Stimulated activated CD8-positive, alpha-beta memory T cell treated with anti-CD3 and anti-CD28 coated beads, Interleukin-15, amount 100 ng/mL, for 48 hours (primary cell): ENCODE measurements around the gene SPATA9.

ENCODE experiments used
- DNase-seq, 2 donors: peaks; one replicate each; pipeline ENCODE4 v3.0.0-alpha.2; 2020; ENCODE audit warnings: low read depth in 2 of 2

The SPATA9 gene

GRCh38 chr5:95682891-95683290, at the start of gene SPATA9:
SPATA9 (minus strand) TSS chr5:95682991; CDS start chr5:95682854, 137 bp downstream.
- DNase-seq, result no peak

GRCh38 chr5:95731571-95732554, 49.1 kb upstream of the SPATA9 start:
- DNase-seq, result peak in 1 of 2 donors; percentile 13

GRCh38 chr5:95730730-95731570, 48.2 kb upstream of the SPATA9 start, which contains the start of gene RHOBTB3:
RHOBTB3 (plus strand) TSS chr5:95731336; CDS start chr5:95731683, 347 bp downstream.
- peak; percentile 13 to 18 for DNase-seq

- DNase-seq, result no peak
Observed at GRCh38 chr5:95730011-95730700, 47.4 kb upstream of the SPATA9 start.

GRCh38 chr5:95729115-95730010, 46.6 kb upstream of the SPATA9 start:
- no peak for DNase-seq

GRCh38 chr5:95728494-95729114, 45.8 kb upstream of the SPATA9 start:
- DNase-seq, result no peak

GRCh38 chr5:95727764-95728191, 45.0 kb upstream of the SPATA9 start:
- no peak for DNase-seq

GRCh38 chr5:95726811-95727763, 44.3 kb upstream of the SPATA9 start:
- DNase-seq, result no peak

- DNase-seq, result no peak
Observed at GRCh38 chr5:95725937-95726810, 43.4 kb upstream of the SPATA9 start.

GRCh38 chr5:95725071-95725820, 42.5 kb upstream of the SPATA9 start:
- DNase-seq, result no peak

- no peak for DNase-seq
Observed at GRCh38 chr5:95723632-95724369, 41.0 kb upstream of the SPATA9 start.

GRCh38 chr5:95721582-95722295, 38.9 kb upstream of the SPATA9 start:
- no peak for DNase-seq

- no peak for DNase-seq
Observed at GRCh38 chr5:95720094-95720786, 37.4 kb upstream of the SPATA9 start.

GRCh38 chr5:95718738-95719137, 35.9 kb upstream of the SPATA9 start:
- DNase-seq, result no peak

GRCh38 chr5:95718203-95718602, 35.4 kb upstream of the SPATA9 start:
- no peak for DNase-seq
